HepG2 (cell line): Measurements from ENCODE around the gene GFOD1. TPM values are rescaled to one million over a fixed set of nuclear protein-coding genes. Genes with fewer than 3 reads are reported as not detected.

ENCODE experiments used
- ATAC-seq: fragments of 200-7000 bp; cut with Tn5 transposase; 3 replicates; pipeline ENCODE4 v1.9.1; 2020; ENCODE audit warnings: mild to moderate bottlenecking, moderate library complexity
- BruUV-seq: library from RNA; stranded (reverse); fragments of 400-500 nt; replicated peaks from 2 replicates; lab custom pipeline; 2021; lab: Mats Ljungman, UMichigan
- CTCF ChIA-PET: fragments of 300-600 bp; formaldehyde crosslinking; extraction: SDS; loops from one replicate; lab custom pipeline; 2021; ENCODE audit warnings: low total read pairs, inconsistent platforms, low intra/inter-chr PET ratio; lab: Yijun Ruan, JAX
- POLR2A ChIA-PET: fragments of 350-600 bp; sonication (Branson Sonifier 250); formaldehyde crosslinking; loops from one replicate; lab custom pipeline; 2020; ENCODE audit warnings: antibody characterized with exemption, inconsistent platforms; lab: Yijun Ruan, JAX
- DNase-seq: peaks from one replicate; pipeline ENCODE4 v3.0.0-alpha.2; 2015; ENCODE audit warnings: low spot score
- FAIRE-seq: peaks from 3 replicates; lab custom pipeline; 2011; peaks lifted over from hg19 to GRCh38; lab: Jason Lieb, UNC
- H2AFZ ChIP-seq: one replicate; pipeline ENCODE4 v1.6.1; 2011; ENCODE audit warnings: low read length, inconsistent platforms
- H3K27ac ChIP-seq: fragments of 300-600 bp; 3 replicates; pipeline ENCODE4 v1.8.0; 2011; ENCODE audit warnings: mixed run types, mild to moderate bottlenecking, mixed read lengths, low read length, inconsistent platforms; ENCODE audit not compliant: insufficient read depth; ENCODE audit errors: extremely low read length
- H3K27me3 ChIP-seq, 2 experiments: fragments of 200-600 bp in 1 of 2; 2 replicates in 1 of 2; 3 replicates in 1 of 2; pipeline versions ENCODE4 v1.6.0 to v1.8.0; 2011; ENCODE audit warnings: low read length in 2 of 2, mild to moderate bottlenecking in 2 of 2, moderate library complexity in 2 of 2, inconsistent platforms in 1 of 2; ENCODE audit not compliant: insufficient read depth in 2 of 2, control insufficient read depth in 1 of 2
- H3K36me3 ChIP-seq, 2 experiments: fragments of 200-600 bp in 1 of 2; replicated peaks in 1 of 2; 2 replicates in 1 of 2; 3 replicates in 1 of 2; pipeline versions ENCODE4 v1.5.1 to v1.8.0; 2011; ENCODE audit warnings: low read length in 2 of 2, inconsistent platforms in 1 of 2; ENCODE audit not compliant: insufficient read depth in 2 of 2, control insufficient read depth in 1 of 2
- H3K4me1 ChIP-seq: 2 replicates; pipeline ENCODE4 v1.5.1; 2012; ENCODE audit warnings: low read length, inconsistent platforms; ENCODE audit not compliant: insufficient read depth
- H3K4me2 ChIP-seq: 2 replicates; pipeline ENCODE4 v1.6.0; 2011; ENCODE audit warnings: low read depth, low read length, inconsistent platforms
- H3K4me3 ChIP-seq, 3 experiments: fragments of 200-600 bp in 1 of 3; sonication (generic), shearing (Covaris generic) in 1 of 3; replicated peaks in 1 of 3; 2 replicates each; pipeline ENCODE4 v1.5.1; 2011 to 2016; ENCODE audit warnings: low read length in 3 of 3, inconsistent platforms in 2 of 3, low read depth in 2 of 3, mild to moderate bottlenecking in 2 of 3, control low read depth in 1 of 3, mixed read lengths in 1 of 3; ENCODE audit not compliant: insufficient read depth in 1 of 3
- H3K79me2 ChIP-seq: one replicate; pipeline ENCODE4 v1.6.1; 2011; ENCODE audit warnings: low read length, inconsistent platforms; ENCODE audit not compliant: insufficient read depth
- H3K9ac ChIP-seq: 2 replicates; pipeline ENCODE4 v1.6.0; 2011; ENCODE audit warnings: mild to moderate bottlenecking, low read depth, low read length, inconsistent platforms; ENCODE audit not compliant: insufficient read depth
- H3K9me3 ChIP-seq: 2 replicates; pipeline ENCODE4 v1.5.1; 2012; ENCODE audit warnings: mild to moderate bottlenecking, low read length
- H4K20me1 ChIP-seq: 2 replicates; pipeline ENCODE4 v1.6.0; 2011; ENCODE audit warnings: inconsistent platforms, mild to moderate bottlenecking, low read length, moderate library complexity; ENCODE audit not compliant: insufficient read depth
- ATAD3A ChIP-seq: sonication (generic); formaldehyde crosslinking; IDR thresholded peaks from 2 replicates; pipeline ENCODE4 v1.4.0; 2020; ENCODE audit warnings: missing genetic modification reagents
- FOXC1 ChIP-seq: sonication (generic); formaldehyde crosslinking; IDR thresholded peaks from 2 replicates; pipeline ENCODE4 v1.8.0; 2022; ENCODE audit warnings: mild to moderate bottlenecking, missing genetic modification reagents, borderline replicate concordance
- PHF8 ChIP-seq: sonication (generic); formaldehyde crosslinking; IDR thresholded peaks from 2 replicates; pipeline ENCODE4 v1.5.0; 2020; ENCODE audit warnings: missing genetic modification reagents
- RBFOX2 ChIP-seq: fragments of 200-400 bp; formaldehyde crosslinking; IDR thresholded peaks from 2 replicates; pipeline ENCODE4 v1.6.1; 2017; ENCODE audit warnings: low read depth, mild to moderate bottlenecking, low read length
- ZNF251 ChIP-seq: sonication (generic); formaldehyde crosslinking; IDR thresholded peaks from 2 replicates; pipeline ENCODE4 v1.9.0; 2021; ENCODE audit warnings: mild to moderate bottlenecking, missing genetic modification reagents
- ZNF256 ChIP-seq: sonication (generic); formaldehyde crosslinking; conservative IDR thresholded peaks from 2 replicates; pipeline ENCODE4 v1.4.0; 2020; ENCODE audit warnings: missing genetic modification reagents
- ZNF558 ChIP-seq: sonication (generic); formaldehyde crosslinking; IDR thresholded peaks from 2 replicates; pipeline ENCODE4 v1.9.0; 2022; ENCODE audit warnings: mild to moderate bottlenecking, missing genetic modification reagents, borderline replicate concordance
- ZNF589 ChIP-seq: sonication (generic); formaldehyde crosslinking; conservative IDR thresholded peaks from 2 replicates; pipeline ENCODE4 v1.8.0; 2022; ENCODE audit warnings: mild to moderate bottlenecking, moderate library complexity, missing genetic modification reagents
- ZNF746 ChIP-seq: sonication (generic); formaldehyde crosslinking; IDR thresholded peaks from 2 replicates; pipeline ENCODE4 v1.8.0; 2022; ENCODE audit warnings: mild to moderate bottlenecking, missing genetic modification reagents
- WGBS: methylation state at CpG from one replicate; pipeline ENCODE4 v1.1.6; 2017; ENCODE audit warnings: low lambda C conversion rate; 5-methylcytosine and 5-hydroxymethylcytosine counted together
- in situ Hi-C: cut with HindIII; loops from 2 replicates; pipeline ENCODE4 v1.10.0; 2017; ENCODE audit warnings: low pct_unique_long_range_greater_than_20kb; ENCODE audit not compliant: extremely low pct_ligation_motif_present
- intact Hi-C: fragments of 100-400 bp; cut with micrococcal nuclease; formaldehyde crosslinking; loops from one replicate; pipeline ENCODE4 v1.10.0; 2022; ENCODE audit not compliant: unreplicated experiment
- polyA plus RNA-seq, 8 experiments: library from polyadenylated mRNA; depleted of rRNA in 3 of 8; stranded (reverse) in 7 of 8; unstranded in 1 of 8; fragments of >200 nt; fragmentation: Illumina TruSeq in 4 of 8; extraction: Trizol in 4 of 8; gene quantifications; 2 replicates each; pipeline versions ENCODE4 v1.2.1 to v1.2.3, GENCODE V29; 2011 to 2016; ENCODE audit warnings: low read depth in 4 of 8, missing spikeins in 1 of 8, mixed read lengths in 1 of 8; ENCODE audit not compliant: insufficient read depth in 1 of 8
- total RNA-seq, 5 experiments: library from RNA; depleted of rRNA; stranded (reverse); fragments of >200 nt; fragmentation: Illumina TruSeq; extraction: Trizol; gene quantifications; 2 replicates each; pipeline ENCODE4 v1.2.3, GENCODE V29; 2016; ENCODE audit warnings: low read depth in 1 of 5
- TF ChIP-seq, protein P1 (sequence below): sonication (generic); formaldehyde crosslinking; IDR thresholded peaks from 2 replicates; pipeline ENCODE4 v1.5.0; 2020; ENCODE audit warnings: mild to moderate bottlenecking, missing genetic modification reagents
- TF ChIP-seq, protein P2 (sequence below): sonication (generic); formaldehyde crosslinking; IDR thresholded peaks from 2 replicates; pipeline ENCODE4 v1.5.0; 2020; ENCODE audit warnings: missing genetic modification reagents
- TF ChIP-seq, protein P3 (sequence below): sonication (generic); formaldehyde crosslinking; IDR thresholded peaks from 2 replicates; pipeline ENCODE4 v1.4.0; 2020; ENCODE audit warnings: mild to moderate bottlenecking, low read depth, missing genetic modification reagents
- TF ChIP-seq, protein P4 (sequence below): IDR thresholded peaks from 2 replicates; pipeline ENCODE4 v1.6.1; 2016; ENCODE audit warnings: mild to moderate bottlenecking, missing biosample characterization, missing genetic modification reagents
- TF ChIP-seq, protein P5 (sequence below): sonication (generic); formaldehyde crosslinking; IDR thresholded peaks from 2 replicates; pipeline ENCODE4 v1.4.0; 2020; ENCODE audit warnings: missing genetic modification reagents

Gene GFOD1
- total and polyA plus RNA-seq, 2 of the 13 experiments (the other 11 are each of a cell fraction or from before 2014, with no cell fraction given), result 1.9 to 6.4 TPM

DNA sequence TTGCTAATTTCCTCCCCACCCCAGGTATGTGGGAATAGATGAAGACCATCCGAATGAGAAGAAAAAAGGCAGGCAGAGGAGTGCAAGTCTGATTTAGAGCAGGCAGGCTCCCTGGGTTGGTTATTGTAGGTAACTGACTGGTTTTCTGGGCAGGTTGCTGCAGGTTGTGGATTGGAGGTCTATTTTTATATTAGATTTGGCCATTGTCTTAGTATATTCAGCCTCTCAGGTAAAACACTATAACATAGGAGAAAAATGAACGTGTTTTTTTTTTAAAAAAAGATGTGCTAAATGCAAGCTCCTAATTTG is 158.6 kb downstream of the GFOD1 start (continued):
- TF ChIP-seq, protein P1, sequence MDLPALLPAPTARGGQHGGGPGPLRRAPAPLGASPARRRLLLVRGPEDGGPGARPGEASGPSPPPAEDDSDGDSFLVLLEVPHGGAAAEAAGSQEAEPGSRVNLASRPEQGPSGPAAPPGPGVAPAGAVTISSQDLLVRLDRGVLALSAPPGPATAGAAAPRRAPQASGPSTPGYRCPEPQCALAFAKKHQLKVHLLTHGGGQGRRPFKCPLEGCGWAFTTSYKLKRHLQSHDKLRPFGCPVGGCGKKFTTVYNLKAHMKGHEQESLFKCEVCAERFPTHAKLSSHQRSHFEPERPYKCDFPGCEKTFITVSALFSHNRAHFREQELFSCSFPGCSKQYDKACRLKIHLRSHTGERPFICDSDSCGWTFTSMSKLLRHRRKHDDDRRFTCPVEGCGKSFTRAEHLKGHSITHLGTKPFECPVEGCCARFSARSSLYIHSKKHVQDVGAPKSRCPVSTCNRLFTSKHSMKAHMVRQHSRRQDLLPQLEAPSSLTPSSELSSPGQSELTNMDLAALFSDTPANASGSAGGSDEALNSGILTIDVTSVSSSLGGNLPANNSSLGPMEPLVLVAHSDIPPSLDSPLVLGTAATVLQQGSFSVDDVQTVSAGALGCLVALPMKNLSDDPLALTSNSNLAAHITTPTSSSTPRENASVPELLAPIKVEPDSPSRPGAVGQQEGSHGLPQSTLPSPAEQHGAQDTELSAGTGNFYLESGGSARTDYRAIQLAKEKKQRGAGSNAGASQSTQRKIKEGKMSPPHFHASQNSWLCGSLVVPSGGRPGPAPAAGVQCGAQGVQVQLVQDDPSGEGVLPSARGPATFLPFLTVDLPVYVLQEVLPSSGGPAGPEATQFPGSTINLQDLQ (CRISPR knock-in tag), result 0 out of 2 replicates have a peak, but pooled peaks have one; percentile 14

DNA sequence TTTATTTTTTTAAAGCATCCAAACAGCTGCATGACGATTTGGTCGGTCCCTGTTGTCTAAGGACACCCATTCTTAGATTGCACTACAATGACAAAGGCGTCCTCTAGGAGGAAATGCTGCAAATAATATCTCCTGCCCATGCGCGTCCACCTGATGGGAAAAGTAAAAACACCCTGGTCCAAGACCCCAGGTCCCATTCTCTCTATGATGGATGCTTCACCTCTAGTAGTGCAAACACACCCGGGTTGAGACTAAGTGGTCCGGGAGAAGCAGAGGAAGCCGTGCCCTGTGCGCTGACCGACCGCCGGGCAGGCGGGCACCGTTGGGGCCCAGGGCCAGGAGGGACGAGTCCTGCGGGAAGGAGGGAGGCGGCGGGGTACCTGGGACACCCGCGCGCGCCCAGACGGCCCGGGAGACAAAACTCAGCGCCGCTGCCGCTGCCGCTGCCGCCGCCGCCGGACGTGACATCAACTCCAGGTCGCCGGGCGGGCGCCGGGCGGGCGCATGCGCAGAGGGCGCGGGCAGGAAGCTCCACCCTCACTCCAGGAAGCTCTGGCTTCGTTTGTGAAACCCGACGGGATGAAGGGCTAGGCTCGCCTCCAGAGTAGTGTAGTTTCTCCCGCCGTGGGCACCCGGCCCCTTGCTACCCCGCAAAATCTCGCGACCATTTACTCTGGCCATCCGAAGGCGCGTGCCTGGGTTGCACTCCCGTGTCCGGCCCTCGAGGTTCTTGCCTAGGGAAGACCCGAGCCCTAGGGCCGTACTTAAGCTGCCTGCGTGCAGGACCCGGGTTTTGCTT is 159.1 kb downstream of the GFOD1 start, which contains the start of gene TBC1D7:
TSS of gene TBC1D7 (minus strand) at position 462 of the 799 bp plus-strand sequence. CDS start 1,639 bp downstream, outside the sequence.
- H3K27ac ChIP-seq, result peak within 1 kb of the TSS; percentile 81
- peak within 1 kb of the TSS; percentile 87 for H3K9ac ChIP-seq
- in situ Hi-C loops, result no loop called here
- FAIRE-seq (peak; percentile 60), DNase-seq (peak; percentile 92), ATAC-seq (peak; percentile 92)
- peak within 1 kb of the TSS; percentile 72 to 92 (median 90) for H3K4me3 ChIP-seq
- peaks cover 0 to 20% of the 10 kb centered on the region in 2 experiments; a peak in 2 of 5 replicates for H3K36me3 ChIP-seq
- WGBS, result under 1% methylated on average over 35 of the region's 63 CpGs
- peak within 1 kb of the TSS; percentile 78 for H2AFZ ChIP-seq
- ChIA-PET POLR2A (interaction anchor here (0.6 to 2.1 kb wide), 34 partner anchors 14 to 384 kb away, joined by 3 to 24 read pairs (median 5); partner anchors contain the start of genes GFOD1, NOL7, RANBP9 and SIRT5), CTCF (interaction anchor here (1.6 kb wide), 1 partner anchor 100 kb away, joined by 3 read pairs; no protein-coding TSS in a partner anchor)
- H4K20me1 ChIP-seq, result no peaks in the 10 kb centered on the region
- H3K79me2 ChIP-seq, result peaks cover 9% of the 10 kb centered on the region
- peaks cover 45% of the 10 kb centered on the region for H3K4me1 ChIP-seq
- peaks cover 0 to 4% of the 10 kb centered on the region in 2 experiments; a peak in 2 of 5 replicates for H3K27me3 ChIP-seq
- intact Hi-C loops, result loop anchor here (1.0 to 2.0 kb wide), 5 partner anchors 39 to 159 kb away; partner anchors contain the start of gene GFOD1
- H3K4me2 ChIP-seq, result peak within 1 kb of the TSS; percentile 95
- no peaks in the 10 kb centered on the region for H3K9me3 ChIP-seq
- TSS peak; percentile 69 for BruUV-seq
- peak; percentile 83; the same call in 1 of the 2 replicates for TF ChIP-seq ZNF558
- TF ChIP-seq ZNF746 (CRISPR knock-in tag), result 0 out of 2 replicates have a peak, but pooled peaks have one; percentile 23
- TF ChIP-seq RBFOX2, result peak; percentile 99
- TF ChIP-seq, protein P2, sequence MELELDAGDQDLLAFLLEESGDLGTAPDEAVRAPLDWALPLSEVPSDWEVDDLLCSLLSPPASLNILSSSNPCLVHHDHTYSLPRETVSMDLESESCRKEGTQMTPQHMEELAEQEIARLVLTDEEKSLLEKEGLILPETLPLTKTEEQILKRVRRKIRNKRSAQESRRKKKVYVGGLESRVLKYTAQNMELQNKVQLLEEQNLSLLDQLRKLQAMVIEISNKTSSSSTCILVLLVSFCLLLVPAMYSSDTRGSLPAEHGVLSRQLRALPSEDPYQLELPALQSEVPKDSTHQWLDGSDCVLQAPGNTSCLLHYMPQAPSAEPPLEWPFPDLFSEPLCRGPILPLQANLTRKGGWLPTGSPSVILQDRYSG (CRISPR knock-in tag), result no peak
- TF ChIP-seq ZNF251 (CRISPR knock-in tag), result no peak
- peak; percentile 97 for TF ChIP-seq PHF8 (CRISPR knock-in tag)
- no peak for TF ChIP-seq ZNF256 (CRISPR knock-in tag)
- TF ChIP-seq, protein P3, sequence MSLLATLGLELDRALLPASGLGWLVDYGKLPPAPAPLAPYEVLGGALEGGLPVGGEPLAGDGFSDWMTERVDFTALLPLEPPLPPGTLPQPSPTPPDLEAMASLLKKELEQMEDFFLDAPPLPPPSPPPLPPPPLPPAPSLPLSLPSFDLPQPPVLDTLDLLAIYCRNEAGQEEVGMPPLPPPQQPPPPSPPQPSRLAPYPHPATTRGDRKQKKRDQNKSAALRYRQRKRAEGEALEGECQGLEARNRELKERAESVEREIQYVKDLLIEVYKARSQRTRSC (CRISPR knock-in tag), result no peak
- peak; percentile 61 for TF ChIP-seq FOXC1 (CRISPR knock-in tag)
- TF ChIP-seq, protein P4, sequence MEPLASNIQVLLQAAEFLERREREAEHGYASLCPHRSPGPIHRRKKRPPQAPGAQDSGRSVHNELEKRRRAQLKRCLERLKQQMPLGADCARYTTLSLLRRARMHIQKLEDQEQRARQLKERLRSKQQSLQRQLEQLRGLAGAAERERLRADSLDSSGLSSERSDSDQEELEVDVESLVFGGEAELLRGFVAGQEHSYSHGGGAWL (CRISPR knock-in tag), result peak; percentile 83; the same call in 1 of the 2 replicates
- no peak for TF ChIP-seq ZNF589 (CRISPR knock-in tag)
- TF ChIP-seq, protein P5, sequence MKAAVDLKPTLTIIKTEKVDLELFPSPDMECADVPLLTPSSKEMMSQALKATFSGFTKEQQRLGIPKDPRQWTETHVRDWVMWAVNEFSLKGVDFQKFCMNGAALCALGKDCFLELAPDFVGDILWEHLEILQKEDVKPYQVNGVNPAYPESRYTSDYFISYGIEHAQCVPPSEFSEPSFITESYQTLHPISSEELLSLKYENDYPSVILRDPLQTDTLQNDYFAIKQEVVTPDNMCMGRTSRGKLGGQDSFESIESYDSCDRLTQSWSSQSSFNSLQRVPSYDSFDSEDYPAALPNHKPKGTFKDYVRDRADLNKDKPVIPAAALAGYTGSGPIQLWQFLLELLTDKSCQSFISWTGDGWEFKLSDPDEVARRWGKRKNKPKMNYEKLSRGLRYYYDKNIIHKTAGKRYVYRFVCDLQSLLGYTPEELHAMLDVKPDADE (CRISPR knock-in tag), result no peak
- TF ChIP-seq ATAD3A (CRISPR knock-in tag), result 0 out of 2 replicates have a peak, but pooled peaks have one; percentile 18
